COLO668 (cell line): Measurements from ENCODE around the gene GCNT2.
"Not testable (repeated sequence)": the region's sequence is repeated elsewhere in the genome, so short reads cannot be mapped to it uniquely, and the experiment has no call there.

Experiments used
- DNase-seq: peaks from one replicate; lab custom pipeline; 2025; ENCODE audit not compliant: unreplicated experiment; lab: John Stamatoyannopoulos, UW

The GCNT2 gene

DNA sequence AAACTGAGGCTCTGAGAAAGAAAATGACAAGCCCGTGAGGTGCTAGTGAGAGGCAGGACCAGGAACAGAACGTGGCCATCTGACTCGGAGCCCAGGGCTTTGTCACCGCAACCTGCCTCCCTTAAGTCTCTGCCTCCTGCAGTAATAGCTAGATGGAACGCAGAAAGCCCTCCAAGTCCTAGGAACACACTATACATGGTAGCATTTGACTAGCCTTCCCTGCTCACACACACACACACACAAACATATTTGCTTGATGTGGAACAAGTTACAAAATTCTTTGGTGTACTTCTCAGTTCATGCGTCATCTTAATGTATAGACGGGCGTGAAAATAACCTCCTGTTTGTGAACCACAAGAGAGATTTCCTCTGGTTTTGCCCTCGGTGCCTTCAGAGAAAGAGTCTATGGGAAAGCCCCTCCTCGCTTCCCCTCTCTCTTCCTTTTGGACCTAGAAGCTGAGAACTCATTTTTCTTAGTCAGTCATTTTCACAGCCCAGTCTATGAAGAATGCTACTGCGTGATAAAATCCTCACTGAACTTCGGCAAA lies 134.4 kb downstream of the GCNT2 start:
- no peak for DNase-seq

DNA sequence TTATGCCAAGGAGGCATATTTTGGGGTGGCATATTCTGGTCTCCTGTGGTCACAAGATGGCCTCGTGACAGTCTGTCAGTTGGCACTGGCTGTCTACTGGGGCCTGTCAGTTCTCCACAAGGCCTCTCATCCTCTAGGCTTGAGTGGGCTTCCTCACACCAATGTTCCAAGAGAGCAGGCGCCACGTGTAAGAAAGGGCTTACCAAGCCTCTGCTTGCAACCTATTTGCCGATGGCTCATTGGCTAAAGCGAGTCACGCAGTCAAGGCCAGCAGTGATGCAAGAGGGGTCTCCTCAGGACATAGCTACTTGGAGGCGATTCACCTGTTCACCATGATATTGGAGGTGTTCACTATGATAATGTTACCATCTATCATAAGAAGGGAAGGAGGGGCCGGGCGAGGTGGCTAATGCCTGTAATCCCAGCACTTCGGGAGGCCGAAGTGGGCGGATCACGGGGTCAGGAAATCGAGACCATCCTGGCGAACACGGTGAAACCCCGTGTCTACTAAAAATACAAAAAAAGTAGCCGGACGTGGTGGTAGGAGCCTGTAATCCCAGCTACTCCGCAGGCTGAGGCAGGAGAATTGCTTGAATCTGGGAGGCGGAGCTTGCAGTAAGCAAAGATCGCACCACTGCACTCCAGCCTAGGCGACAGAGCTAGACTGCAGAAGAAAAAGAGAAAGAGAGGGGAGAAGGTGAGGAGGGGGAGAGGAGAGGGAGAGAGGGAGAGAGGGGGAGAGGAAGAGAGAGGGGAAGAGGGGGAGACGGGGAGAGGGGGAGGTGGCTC lies 138.0 kb downstream of the GCNT2 start:
- DNase-seq, result no peak

DNA sequence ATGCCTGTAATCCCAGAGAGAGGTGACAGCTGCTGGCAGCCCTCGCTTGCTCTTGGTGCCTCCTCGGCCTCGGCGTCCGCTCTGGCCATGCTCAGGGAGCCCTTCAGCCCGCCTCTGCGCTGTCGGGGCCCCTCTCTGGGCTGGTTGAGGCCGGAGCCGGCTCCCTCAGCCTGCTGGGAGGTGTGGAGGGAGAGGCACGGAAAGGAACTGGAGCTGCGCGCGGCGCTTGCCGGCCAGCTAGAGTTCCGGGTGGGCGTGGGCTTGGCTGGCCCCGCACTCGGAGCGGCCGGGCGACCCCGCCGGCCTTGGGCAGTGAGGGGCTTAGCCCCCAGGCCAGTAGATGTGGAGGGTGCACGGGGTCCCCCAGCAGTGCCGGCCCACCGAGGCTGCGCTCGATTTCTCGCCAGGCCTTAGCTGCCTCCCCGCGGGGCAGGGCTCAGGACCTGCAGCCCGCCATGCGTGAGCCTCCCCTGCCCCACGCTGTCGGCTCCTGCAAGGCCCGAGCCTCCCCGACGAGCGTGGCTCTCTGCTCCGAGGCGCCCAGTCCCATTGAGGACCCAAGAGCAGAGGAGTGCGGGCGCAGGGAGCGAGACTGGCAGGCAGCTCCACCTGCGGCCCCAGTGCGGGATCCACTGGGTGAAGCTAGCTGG lies 138.7 kb downstream of the GCNT2 start:
- peak; percentile 31 for DNase-seq

DNA sequence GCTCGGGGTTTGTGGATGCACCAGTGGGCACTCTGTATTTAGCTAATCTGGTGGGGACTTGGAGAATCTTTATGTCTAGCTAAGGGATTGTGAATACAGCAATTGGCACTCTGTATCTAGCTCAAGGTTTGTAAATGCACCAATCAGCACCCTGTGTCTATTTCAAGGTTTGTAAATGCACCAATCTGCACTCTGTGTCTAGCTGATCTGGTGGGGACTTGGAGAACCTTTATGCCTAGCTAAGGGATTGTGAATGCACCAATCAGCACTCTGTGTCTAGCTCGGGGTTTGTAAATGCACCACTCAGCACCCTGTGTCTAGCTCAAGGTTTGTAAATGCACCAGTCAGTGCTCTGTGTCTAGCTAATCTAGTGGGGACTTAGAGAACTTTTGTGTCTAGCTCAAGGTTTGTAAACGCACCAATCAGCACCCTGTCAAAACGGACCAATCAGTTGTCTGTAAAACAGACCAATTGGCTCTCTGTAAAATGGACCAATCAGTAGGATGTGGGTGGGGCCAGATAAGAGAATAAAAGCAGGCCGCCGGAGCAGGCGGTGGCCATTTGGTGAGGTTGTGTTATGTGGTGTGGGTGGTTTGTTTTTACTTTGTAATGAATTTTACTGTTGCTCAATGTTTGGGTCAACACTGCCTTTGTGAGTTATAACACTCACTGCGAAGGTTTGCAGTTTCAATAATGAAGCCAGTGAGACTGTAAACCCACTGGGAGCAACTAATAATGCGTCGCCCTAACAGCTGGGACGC lies 139.5 kb downstream of the GCNT2 start:
- not testable (repeated sequence) for DNase-seq

DNA sequence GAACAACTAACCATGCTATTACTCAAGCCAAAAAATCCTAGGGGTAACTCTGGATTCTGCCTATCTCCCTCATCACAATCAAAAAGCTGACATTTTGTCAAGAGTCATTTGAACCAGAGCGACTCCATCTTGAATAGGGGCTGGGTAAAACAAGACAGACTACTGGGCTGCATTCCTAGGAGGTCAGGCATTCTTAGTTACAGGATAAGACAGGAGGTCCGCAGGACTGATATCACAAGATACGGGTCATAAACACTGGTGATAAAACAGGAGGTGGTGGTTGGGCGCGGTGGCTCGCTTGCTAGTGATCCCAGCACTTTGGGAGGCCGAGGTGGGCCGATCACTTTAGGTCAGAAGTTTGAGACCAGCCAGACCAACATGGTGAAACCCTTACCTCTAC lies 141.1 kb downstream of the GCNT2 start:
- no peak for DNase-seq

DNA sequence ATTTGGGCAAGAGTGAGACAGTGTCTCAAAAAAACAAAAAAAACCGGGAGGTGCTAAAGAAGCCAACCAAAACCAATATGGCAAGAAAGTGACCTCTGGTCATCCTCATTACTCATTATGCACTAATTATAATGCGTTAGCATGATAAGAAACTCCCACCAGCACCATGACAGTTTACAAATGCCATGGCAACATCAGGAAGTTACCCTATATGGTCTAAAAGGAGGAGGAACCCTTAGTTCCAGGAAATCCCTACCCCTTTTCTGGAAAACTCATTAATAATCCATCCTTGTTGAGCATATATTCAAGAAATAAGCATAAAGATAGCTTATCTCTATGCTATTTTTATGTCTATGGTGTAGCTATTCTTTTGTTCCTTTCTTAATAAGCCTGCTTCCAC lies 141.6 kb downstream of the GCNT2 start:
- no peak for DNase-seq

DNA sequence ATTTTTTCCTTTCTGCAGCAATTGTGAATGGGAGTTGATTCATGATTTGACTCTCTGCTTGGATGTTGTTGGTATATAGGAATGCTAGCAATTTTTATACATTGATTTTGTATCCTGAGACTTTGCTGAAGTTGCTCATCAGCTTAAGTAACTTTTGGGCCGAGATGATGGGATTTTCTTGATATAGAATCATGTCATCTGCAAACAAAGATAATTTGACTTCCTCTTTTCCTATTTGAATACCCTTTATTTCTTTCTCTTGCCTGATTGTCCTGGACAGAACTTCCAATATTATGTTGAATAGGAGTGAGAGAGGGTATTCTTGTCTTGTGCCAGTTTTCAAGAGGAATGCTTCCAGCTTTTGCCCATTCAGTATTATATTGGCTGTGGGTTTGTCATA lies 144.4 kb downstream of the GCNT2 start:
- not testable (repeated sequence) for DNase-seq

DNA sequence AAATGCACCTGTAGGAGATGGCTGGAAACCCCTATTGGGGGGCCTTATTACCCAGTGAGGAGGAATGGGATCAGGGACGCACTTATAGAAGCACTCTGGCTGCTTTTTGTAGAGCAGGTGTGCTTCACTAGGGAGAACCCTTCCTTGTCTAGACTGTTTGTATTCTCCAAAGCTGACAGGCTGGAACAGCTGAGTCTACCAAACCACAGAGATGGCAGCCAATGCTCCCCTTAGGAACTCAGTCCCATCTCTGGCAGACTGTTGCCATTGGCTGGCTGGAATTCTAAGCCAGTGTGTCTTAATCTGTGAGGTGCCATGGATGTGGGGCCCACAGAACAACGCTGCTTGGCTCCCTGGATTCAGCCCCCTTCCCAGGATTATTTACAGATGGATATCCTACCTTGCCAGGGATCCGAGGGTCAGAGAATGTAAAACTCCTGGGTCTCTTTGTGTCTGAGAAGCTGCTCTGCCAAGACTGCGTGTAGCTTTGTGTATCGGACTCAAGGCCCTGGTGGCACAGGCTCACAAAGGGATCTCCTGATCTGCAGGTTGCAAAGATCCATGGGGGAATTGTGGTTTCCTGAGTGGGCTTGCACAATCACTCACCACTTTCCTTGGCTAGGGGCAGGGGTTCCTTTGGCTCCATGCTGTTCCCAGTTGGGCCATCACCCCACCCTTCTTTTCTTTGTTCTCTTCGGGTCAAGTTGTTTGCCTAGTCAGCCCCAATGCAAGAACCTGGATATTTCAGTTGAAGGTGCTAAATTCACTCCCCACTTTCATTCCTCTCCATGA lies 147.2 kb downstream of the GCNT2 start:
- no peak for DNase-seq

DNA sequence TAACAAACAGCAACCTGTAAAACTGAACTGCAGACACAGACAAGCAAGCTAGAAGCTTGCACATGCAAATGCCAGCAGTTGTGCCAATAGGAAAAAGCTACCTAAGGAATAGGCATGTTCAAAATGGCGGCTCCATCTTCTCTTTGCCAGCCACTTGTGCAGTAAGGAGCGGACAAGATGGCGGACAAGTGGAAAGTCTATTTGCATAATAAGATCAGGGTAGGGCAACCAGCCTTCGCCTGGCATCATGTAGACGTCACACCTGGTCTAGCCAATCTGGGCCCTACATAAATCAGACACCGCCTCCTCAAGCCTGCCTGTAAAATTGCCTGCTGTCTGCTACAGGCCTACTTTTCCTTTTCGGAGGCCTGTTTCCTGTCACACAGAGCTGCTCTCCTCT lies 155.3 kb downstream of the GCNT2 start:
- no peak for DNase-seq

DNA sequence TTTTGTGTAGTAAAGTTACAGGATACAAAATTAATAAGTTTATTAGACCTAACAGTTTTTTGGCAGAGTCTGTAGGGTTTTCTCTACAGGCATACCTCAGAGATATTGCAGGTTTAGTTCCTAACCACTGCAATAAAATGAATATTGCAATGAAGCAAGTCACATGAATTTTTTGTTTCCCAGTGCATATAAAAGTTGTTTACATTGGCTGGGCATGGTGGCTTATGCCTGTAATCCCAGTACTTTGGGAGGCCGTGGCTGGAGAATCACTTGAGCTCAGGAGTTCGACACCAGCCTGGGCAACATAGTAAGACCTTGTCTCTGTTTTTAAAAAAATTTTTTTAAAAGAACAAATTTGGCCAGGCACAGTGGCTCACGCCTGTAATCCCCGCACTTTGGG lies 157.3 kb downstream of the GCNT2 start:
- DNase-seq, result no peak
